CD4-positive, alpha-beta memory T cell (primary cell): Measurements from ENCODE around the gene POLE. TPM values are rescaled to one million over a fixed set of nuclear protein-coding genes. Genes with fewer than 3 reads are reported as not detected.

Experiments used
- CTCF ChIA-PET: fragments of 350-600 bp; sonication (Branson Sonifier 250); formaldehyde crosslinking; loops from one replicate; lab custom pipeline; 2021; ENCODE audit warnings: inconsistent platforms; ENCODE audit not compliant: partially characterized antibody; lab: Charles Lee
- POLR2A ChIA-PET: fragments of 350-600 bp; sonication (Branson Sonifier 250); formaldehyde crosslinking; loops from one replicate; lab custom pipeline; 2021; ENCODE audit not compliant: partially characterized antibody; lab: Charles Lee
- DNase-seq, 5 donors: peaks; one replicate each; pipeline versions ENCODE4 v3.0.0 to v3.0.0-alpha.2; 2020 to 2022; ENCODE audit warnings: mixed read lengths in 1 of 5
- H3K27ac ChIP-seq: one replicate; pipeline ENCODE4 v1.7.0; 2013; ENCODE audit warnings: low read depth, low read length
- H3K27me3 ChIP-seq: 2 replicates; pipeline ENCODE4 v1.7.0; 2013; ENCODE audit warnings: mild to moderate bottlenecking, low read length, moderate library complexity; ENCODE audit not compliant: insufficient read depth
- H3K36me3 ChIP-seq: 2 replicates; pipeline ENCODE4 v1.7.0; 2013; ENCODE audit warnings: mild to moderate bottlenecking, low read length, moderate library complexity; ENCODE audit not compliant: insufficient read depth
- H3K4me1 ChIP-seq: 2 replicates; pipeline ENCODE4 v1.7.0; 2013; ENCODE audit warnings: mild to moderate bottlenecking, low read length, moderate library complexity; ENCODE audit not compliant: insufficient read depth
- H3K4me3 ChIP-seq, 2 donors: one replicate each; pipeline ENCODE4 v1.7.0; 2013; ENCODE audit warnings: low read length in 2 of 2, mild to moderate bottlenecking in 1 of 2
- H3K9me3 ChIP-seq, 2 donors: one replicate each; pipeline ENCODE4 v1.7.0; 2013; ENCODE audit warnings: low read length in 2 of 2, control low read depth in 1 of 2; ENCODE audit not compliant: control insufficient read depth in 1 of 2
- H3K27ac Mint-ChIP-seq, 7 donors: one replicate each; pipeline ENCODE4 v1.8.0; 2020 to 2021; ENCODE audit warnings: mixed read lengths in 7 of 7, mild to moderate bottlenecking in 6 of 7, inconsistent platforms in 3 of 7, moderate library complexity in 3 of 7
- H3K27me3 Mint-ChIP-seq, 2 donors: one replicate each; pipeline ENCODE4 v1.8.0; 2020 to 2021; ENCODE audit warnings: mixed read lengths in 2 of 2
- H3K36me3 Mint-ChIP-seq, 2 donors: one replicate each; pipeline ENCODE4 v1.8.0; 2020 to 2021; ENCODE audit warnings: mixed read lengths in 2 of 2, inconsistent platforms in 1 of 2, mild to moderate bottlenecking in 1 of 2
- H3K4me1 Mint-ChIP-seq, 4 donors: one replicate each; pipeline ENCODE4 v1.8.0; 2020 to 2021; ENCODE audit warnings: mixed read lengths in 4 of 4, mild to moderate bottlenecking in 1 of 4
- H3K4me3 Mint-ChIP-seq, 8 donors: one replicate each; pipeline ENCODE4 v1.8.0; 2020 to 2021; ENCODE audit warnings: mixed read lengths in 8 of 8, mild to moderate bottlenecking in 7 of 8, moderate library complexity in 6 of 8, inconsistent platforms in 3 of 8
- H3K9me3 Mint-ChIP-seq, 8 donors: one replicate each; pipeline ENCODE4 v1.8.0; 2020 to 2021; ENCODE audit warnings: mixed read lengths in 8 of 8, mild to moderate bottlenecking in 5 of 8, inconsistent platforms in 3 of 8, moderate library complexity in 1 of 8
- intact Hi-C: fragments of 100-400 bp; cut with micrococcal nuclease; formaldehyde crosslinking; loops from one replicate; pipeline ENCODE4 v1.15.1; 2023
- polyA plus RNA-seq, 2 donors: library from polyadenylated mRNA; unstranded; fragments of 300-500 nt; fragmentation: Illumina TruSeq; gene quantifications; one replicate each; pipeline ENCODE4 v1.2.3, GENCODE V29; 2021
- total RNA-seq, 2 experiments: library from RNA; stranded (reverse); gene quantifications; one replicate each; pipeline ENCODE4 v1.2.3, GENCODE V29; 2021

The POLE gene
- total and polyA plus RNA-seq, 4 experiments from 2014 or later, result 2.2 to 75.4 (median 37.9) TPM

DNA sequence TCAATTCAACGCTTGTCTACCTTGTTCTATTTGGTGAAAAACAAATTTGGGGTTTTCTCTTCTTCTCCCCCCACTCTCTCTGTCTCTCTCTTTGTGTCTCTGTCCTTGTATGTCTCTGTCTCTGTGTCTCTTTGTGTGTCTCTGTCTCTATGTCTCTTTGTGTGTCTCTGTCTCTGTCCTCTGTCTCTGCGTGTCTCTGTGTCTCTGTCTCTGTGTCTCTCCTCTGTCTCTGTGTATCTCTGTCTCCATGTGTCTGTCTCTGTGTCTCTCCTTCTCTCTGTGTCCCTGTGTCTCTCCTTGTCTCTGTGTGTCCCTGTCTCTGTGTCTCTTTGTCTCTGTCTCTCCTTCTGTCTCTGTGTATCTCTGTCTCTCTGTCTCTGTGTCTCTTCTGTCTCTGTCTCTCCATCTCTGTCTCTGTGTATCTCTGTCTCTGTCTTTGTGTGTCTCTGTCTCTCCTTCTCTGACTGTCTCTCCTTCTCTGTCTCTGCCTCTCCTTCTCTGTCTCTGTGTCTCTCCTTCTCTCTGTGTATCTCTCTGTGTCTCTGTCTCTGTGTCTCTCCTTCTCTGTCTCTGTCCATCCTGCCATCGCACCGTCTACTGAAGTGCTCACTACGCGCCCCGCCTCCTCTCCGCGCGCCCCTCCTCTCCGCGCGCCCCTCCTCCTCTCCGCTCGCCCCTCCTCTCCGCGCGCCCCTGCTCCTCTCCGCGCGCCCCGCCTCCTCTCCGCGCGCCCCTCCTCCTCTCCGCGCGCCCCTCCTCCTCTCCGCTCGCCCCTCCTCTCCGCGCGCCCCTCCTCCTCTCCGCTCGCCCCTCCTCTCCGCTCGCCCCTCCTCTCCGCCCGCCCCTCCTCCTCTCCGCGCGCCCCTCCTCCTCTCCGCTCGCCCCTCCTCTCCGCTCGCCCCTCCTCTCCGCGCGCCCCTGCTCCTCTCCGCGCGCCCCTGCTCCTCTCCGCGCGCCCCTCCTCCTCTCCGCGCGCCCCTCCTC is 89.5 kb downstream of the POLE start:
- H3K27ac ChIP-seq, result no peak overlapping the region
- Mint-ChIP-seq H3K27me3 (peaks cover 21 to 33% of the 10 kb centered on the region in 2 donors), H3K36me3 (no peaks in the 10 kb centered on the region), H3K4me1 (peaks cover 15 to 41% (median 28%) of the 10 kb centered on the region in 4 donors), H3K27ac (peak overlapping the region in 6 of 7 donors; percentile 43 to 94 (median 69)), H3K4me3 (peak overlapping the region; percentile 79 to 96 (median 88)), H3K9me3 (peaks cover 0 to 10% (median 0%) of the 10 kb centered on the region in 8 donors)
- DNase-seq, result peak in 4 of 5 donors; percentile 22 to 45 (median 36)
- H3K27me3 ChIP-seq, result peaks cover 5% of the 10 kb centered on the region
- ChIA-PET POLR2A (no interaction called here), CTCF (no interaction called here)
- intact Hi-C loops, result no loop called here
- peak overlapping the region; percentile 18 to 52 for H3K4me3 ChIP-seq
- H3K36me3 ChIP-seq, result no peaks in the 10 kb centered on the region
- H3K4me1 ChIP-seq, result peaks cover 11% of the 10 kb centered on the region
- H3K9me3 ChIP-seq, result no peaks in the 10 kb centered on the region

DNA sequence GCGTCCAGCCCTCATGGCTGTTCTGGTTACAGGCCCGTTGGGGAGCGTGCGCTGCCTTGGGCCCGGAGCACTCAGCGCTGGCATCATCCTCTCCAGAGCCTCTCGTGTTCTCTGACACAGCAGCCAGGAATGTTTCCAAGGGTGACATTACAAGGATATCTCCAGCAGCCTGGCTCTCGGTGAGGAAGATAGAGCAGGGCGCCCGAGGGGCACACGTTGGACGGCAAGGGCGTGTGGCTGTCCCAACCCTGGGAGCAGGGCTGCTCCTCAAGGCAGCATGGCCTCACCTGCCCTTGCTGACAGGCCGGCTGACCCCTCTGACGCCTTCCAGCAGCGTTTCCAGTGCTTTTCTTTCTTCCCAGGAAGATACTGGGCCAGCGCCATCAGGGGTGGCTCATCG is 91.1 kb downstream of the POLE start:
- Mint-ChIP-seq H3K27ac (no peak overlapping the region), H3K4me3 (peak overlapping the region in 3 of 8 donors; percentile 10 to 42 (median 13)), H3K27me3 (peaks cover 16 to 29% of the 10 kb centered on the region in 2 donors), H3K9me3 (peaks cover 0 to 11% (median 0%) of the 10 kb centered on the region in 8 donors), H3K36me3 (no peaks in the 10 kb centered on the region), H3K4me1 (peaks cover 15 to 36% (median 25%) of the 10 kb centered on the region in 4 donors)
- Histone ChIP-seq H3K36me3 (no peaks in the 10 kb centered on the region), H3K27me3 (no peaks in the 10 kb centered on the region), H3K4me3 (no peak overlapping the region), H3K27ac (no peak overlapping the region), H3K9me3 (no peaks in the 10 kb centered on the region), H3K4me1 (peaks cover 11% of the 10 kb centered on the region)
- intact Hi-C loops, result no loop called here
- CTCF ChIA-PET, result interaction anchor here (1.6 kb wide), 1 partner anchor 18 kb away, joined by 5 read pairs; no protein-coding TSS in a partner anchor
- DNase-seq, result no peak
- POLR2A ChIA-PET, result no interaction called here

DNA sequence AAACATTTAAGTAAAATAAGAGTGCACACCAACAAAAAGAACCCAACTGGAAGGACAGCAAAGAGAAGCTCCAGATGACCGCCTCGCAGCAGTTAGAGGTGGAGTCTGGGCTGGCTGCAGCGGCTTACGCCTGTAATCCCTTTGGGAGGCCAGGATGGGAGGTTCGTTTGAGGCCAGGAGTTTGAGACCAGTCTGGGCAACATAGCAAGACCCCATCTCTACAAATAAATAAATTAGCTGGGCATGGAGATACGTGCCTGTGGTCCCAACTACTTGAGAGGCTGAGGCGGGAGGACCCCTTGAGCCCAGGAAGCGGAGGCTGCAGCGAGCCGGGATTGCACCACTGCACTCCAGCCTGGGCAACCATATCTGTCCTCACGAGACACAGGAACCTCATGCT is 92.0 kb downstream of the POLE start:
- Histone ChIP-seq H3K4me3 (no peak overlapping the region), H3K9me3 (no peaks in the 10 kb centered on the region), H3K27ac (no peak overlapping the region), H3K36me3 (no peaks in the 10 kb centered on the region), H3K4me1 (peaks cover 11% of the 10 kb centered on the region), H3K27me3 (no peaks in the 10 kb centered on the region)
- Mint-ChIP-seq H3K4me1 (peaks cover 13 to 28% (median 17%) of the 10 kb centered on the region in 4 donors), H3K36me3 (no peaks in the 10 kb centered on the region), H3K27me3 (peaks cover 12 to 26% of the 10 kb centered on the region in 2 donors), H3K27ac (peak overlapping the region in 1 of 7 donors; percentile 37), H3K4me3 (peak overlapping the region in 1 of 8 donors; percentile 17), H3K9me3 (peaks cover 0 to 11% (median 0%) of the 10 kb centered on the region in 8 donors)
- intact Hi-C loops, result no loop called here
- ChIA-PET CTCF (interaction anchor here (0.8 to 1.6 kb wide), 2 partner anchors 19 to 21 kb away, joined by 3 to 5 read pairs; no protein-coding TSS in a partner anchor), POLR2A (no interaction called here)
- no peak for DNase-seq

DNA sequence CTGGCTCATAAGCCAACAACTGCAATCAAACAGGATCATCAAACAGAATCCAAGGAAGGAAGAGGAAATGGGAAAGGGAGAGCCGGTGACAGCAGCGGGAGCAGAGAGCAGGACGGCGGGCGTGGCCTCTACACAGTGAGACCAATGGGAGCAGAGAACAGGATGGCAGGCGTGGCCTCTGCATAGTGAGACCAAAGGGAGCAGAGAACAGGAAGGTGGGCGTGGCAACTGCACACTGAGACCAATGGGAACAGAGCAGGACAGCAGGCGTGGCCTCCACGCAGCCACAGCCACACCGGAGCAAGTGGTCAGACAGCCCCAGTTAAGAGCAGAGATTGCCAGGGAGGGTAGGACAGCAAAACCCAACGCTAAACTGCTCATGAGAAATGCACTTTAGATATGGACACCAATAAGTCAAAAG is 93.2 kb downstream of the POLE start:
- Histone ChIP-seq H3K9me3 (no peaks in the 10 kb centered on the region), H3K4me3 (no peak overlapping the region), H3K36me3 (no peaks in the 10 kb centered on the region), H3K27me3 (no peaks in the 10 kb centered on the region), H3K4me1 (peaks cover 7% of the 10 kb centered on the region), H3K27ac (no peak overlapping the region)
- no peak for DNase-seq
- H3K27ac Mint-ChIP-seq, result peak overlapping the region in 2 of 7 donors; percentile 36 to 47
- ChIA-PET CTCF (no interaction called here), POLR2A (no interaction called here)
- peaks cover 11 to 21% of the 10 kb centered on the region in 2 donors for H3K27me3 Mint-ChIP-seq
- no peaks in the 10 kb centered on the region for H3K36me3 Mint-ChIP-seq
- peaks cover 11 to 20% (median 13%) of the 10 kb centered on the region in 4 donors for H3K4me1 Mint-ChIP-seq
- peak overlapping the region in 2 of 8 donors; percentile 17 to 57 for H3K4me3 Mint-ChIP-seq
- peaks cover 0 to 5% (median 0%) of the 10 kb centered on the region in 8 donors for H3K9me3 Mint-ChIP-seq
- intact Hi-C loops, result no loop called here

DNA sequence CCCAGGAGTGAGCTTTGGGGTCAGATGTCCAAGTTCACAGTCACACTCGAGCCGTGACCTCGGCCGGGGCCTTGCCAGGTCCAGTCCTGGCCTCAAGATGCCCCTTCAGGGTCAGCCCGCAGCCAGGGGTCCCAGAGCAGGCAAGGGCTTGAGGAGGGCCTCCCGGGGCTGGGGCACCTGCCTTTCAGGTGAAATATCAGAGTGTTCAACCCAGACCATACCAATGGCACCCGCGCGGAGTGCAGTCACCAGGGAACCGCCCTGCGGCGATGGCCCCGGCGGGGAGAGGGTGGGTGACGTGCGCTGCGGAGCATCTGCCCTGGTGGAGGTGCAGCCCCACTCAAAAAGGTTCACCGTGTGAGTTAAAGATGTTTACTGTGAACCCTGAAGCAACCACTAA is 93.6 kb downstream of the POLE start:
- Mint-ChIP-seq H3K27me3 (peaks cover 11 to 18% of the 10 kb centered on the region in 2 donors), H3K36me3 (no peaks in the 10 kb centered on the region), H3K4me3 (peak overlapping the region in 1 of 8 donors; percentile 57), H3K9me3 (peaks cover 0 to 5% (median 0%) of the 10 kb centered on the region in 8 donors), H3K4me1 (peaks cover 9 to 16% (median 10%) of the 10 kb centered on the region in 4 donors), H3K27ac (no peak overlapping the region)
- intact Hi-C loops, result no loop called here
- DNase-seq, result no peak
- Histone ChIP-seq H3K4me1 (peaks cover 7% of the 10 kb centered on the region), H3K27ac (no peak overlapping the region), H3K4me3 (no peak overlapping the region), H3K9me3 (no peaks in the 10 kb centered on the region), H3K27me3 (no peaks in the 10 kb centered on the region), H3K36me3 (no peaks in the 10 kb centered on the region)
- ChIA-PET CTCF (no interaction called here), POLR2A (no interaction called here)

DNA sequence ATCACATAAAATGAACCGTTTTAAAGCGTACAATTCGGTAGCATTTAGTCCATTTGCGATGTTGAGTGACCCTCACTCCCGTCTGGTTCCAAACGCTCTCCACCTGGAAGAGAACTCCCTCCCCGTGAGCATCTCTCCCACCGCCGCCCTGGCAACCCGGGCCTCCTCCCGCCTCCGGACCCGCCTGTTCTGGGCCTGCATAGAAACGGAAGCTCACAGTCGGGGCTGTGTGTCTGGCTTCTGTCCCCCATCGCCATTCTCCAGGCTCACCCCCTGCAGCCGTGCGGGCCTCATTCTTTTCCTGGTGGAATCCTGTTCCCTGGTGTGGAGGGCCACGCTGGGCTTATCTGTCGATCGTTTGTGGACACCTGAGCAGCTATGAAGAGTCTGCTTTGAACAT is 94.1 kb downstream of the POLE start:
- no peak overlapping the region for H3K27ac ChIP-seq
- H3K27me3 Mint-ChIP-seq, result peaks cover 11 to 17% of the 10 kb centered on the region in 2 donors
- ChIA-PET CTCF (no interaction called here), POLR2A (no interaction called here)
- peaks cover 0 to 5% (median 0%) of the 10 kb centered on the region in 8 donors for H3K9me3 Mint-ChIP-seq
- DNase-seq, result no peak
- H3K36me3 Mint-ChIP-seq, result no peaks in the 10 kb centered on the region
- H3K4me1 Mint-ChIP-seq, result peaks cover 8 to 16% (median 10%) of the 10 kb centered on the region in 4 donors
- H3K9me3 ChIP-seq, result no peaks in the 10 kb centered on the region
- H3K4me1 ChIP-seq, result peaks cover 7% of the 10 kb centered on the region
- H3K4me3 ChIP-seq, result no peak overlapping the region
- intact Hi-C loops, result no loop called here
- no peak overlapping the region for H3K4me3 Mint-ChIP-seq
- H3K27me3 ChIP-seq, result no peaks in the 10 kb centered on the region
- H3K36me3 ChIP-seq, result no peaks in the 10 kb centered on the region
- H3K27ac Mint-ChIP-seq, result no peak overlapping the region
